ENCODE results near the gene B4GALT1. TPM values are rescaled to one million over a fixed set of nuclear protein-coding genes. Genes with fewer than 3 reads are reported as not detected.
A peak's percentile ranks its signal among the peaks of the same experiment; 100 is the strongest.

Gene B4GALT1
- total RNA-seq, 4 donors from 2014 or later: 88.3 to 119 (median 103) TPM

- TF ChIP-seq CTCF (IDR thresholded peaks at IDR 0.05): no peak
- no peak for TF ChIP-seq POLR2A (IDR thresholded peaks at IDR 0.05)
- H3K27ac ChIP-seq: no peak overlapping the region
- peaks cover 25 to 34% of the 10 kb centered on the region in 2 donors for H3K36me3 ChIP-seq
- no peak overlapping the region for H3K4me3 ChIP-seq (replicated peaks in 1 of 3)
- DNase-seq: no peak
- WGBS, 2 donors: 76 to 83% methylated on average over 10 of the region's 10 CpGs
- no peaks in the 10 kb centered on the region for H3K9me3 ChIP-seq
- intact Hi-C loops (cut with DNase I): no loop called here
- H3K4me1 ChIP-seq: peaks cover 5 to 58% of the 10 kb centered on the region in 2 donors
- no peaks in the 10 kb centered on the region for H3K27me3 ChIP-seq
Measured at GRCh38 chr9:33131790-33132772, 35.1 kb downstream of the B4GALT1 start.

- Histone ChIP-seq H3K27ac (no peak overlapping the region), H3K9me3 (no peaks in the 10 kb centered on the region), H3K4me3 (replicated peaks in 1 of 3) (no peak overlapping the region), H3K36me3 (peaks cover 25 to 34% of the 10 kb centered on the region in 2 donors), H3K27me3 (no peaks in the 10 kb centered on the region), H3K4me1 (peaks cover 2 to 56% of the 10 kb centered on the region in 2 donors)
- 96 to 97% methylated on average over 4 of the region's 4 CpGs for WGBS, 2 donors
- DNase-seq: no peak
- TF ChIP-seq POLR2A (IDR thresholded peaks at IDR 0.05): no peak
- no peak for TF ChIP-seq CTCF (IDR thresholded peaks at IDR 0.05)
- intact Hi-C loops (cut with DNase I): no loop called here
Measured at GRCh38 chr9:33130961-33131789, 36.0 kb downstream of the B4GALT1 start.

GRCh38 chr9:33129886-33130881 lies 37.0 kb downstream of the B4GALT1 start:
- no peaks in the 10 kb centered on the region for H3K9me3 ChIP-seq
- 86% methylated on average over 14 of the region's 14 CpGs for WGBS, 2 donors
- no peak overlapping the region for H3K4me3 ChIP-seq (replicated peaks in 1 of 3)
- peaks cover 3 to 55% of the 10 kb centered on the region in 2 donors for H3K4me1 ChIP-seq
- TF ChIP-seq POLR2A (IDR thresholded peaks at IDR 0.05): no peak
- TF ChIP-seq CTCF (IDR thresholded peaks at IDR 0.05): no peak
- H3K36me3 ChIP-seq: peaks cover 25 to 34% of the 10 kb centered on the region in 2 donors
- no peak for DNase-seq
- no peaks in the 10 kb centered on the region for H3K27me3 ChIP-seq
- peak overlapping the region in 1 of 3 donors; percentile 33 for H3K27ac ChIP-seq
- intact Hi-C loops (cut with DNase I): no loop called here

GRCh38 chr9:33129251-33129885 lies 37.8 kb downstream of the B4GALT1 start:
- WGBS, 2 donors: 93 to 97% methylated on average over 5 of the region's 5 CpGs
- H3K9me3 ChIP-seq: no peaks in the 10 kb centered on the region
- DNase-seq: no peak
- peaks cover 25 to 34% of the 10 kb centered on the region in 2 donors for H3K36me3 ChIP-seq
- H3K4me3 ChIP-seq (replicated peaks in 1 of 3): no peak overlapping the region
- TF ChIP-seq CTCF (IDR thresholded peaks at IDR 0.05): no peak
- no peak for TF ChIP-seq POLR2A (IDR thresholded peaks at IDR 0.05)
- no peak overlapping the region for H3K27ac ChIP-seq
- peaks cover 3 to 48% of the 10 kb centered on the region in 2 donors for H3K4me1 ChIP-seq
- no peaks in the 10 kb centered on the region for H3K27me3 ChIP-seq
- intact Hi-C loops (cut with DNase I): no loop called here

Measured in thyroid gland (tissue), 4 donors.